GM19239 (cell line): ENCODE results near the gene TSGA10IP.
A peak's percentile ranks its signal among the peaks of the same experiment; 100 is the strongest.

ENCODE experiments used
- DNase-seq: peaks from one replicate; pipeline ENCODE4 v3.0.0; 2011; ENCODE audit warnings: low spot score; ENCODE audit not compliant: insufficient read length
- FAIRE-seq: peaks from 2 replicates; lab custom pipeline; 2011; peaks lifted over from hg19 to GRCh38; lab: Jason Lieb, UNC

The TSGA10IP gene

GRCh38 chr11:65972116-65972515 lies 26.8 kb downstream of the TSGA10IP start:
- DNase-seq: no peak
- FAIRE-seq: no peak

GRCh38 chr11:65973439-65974110 lies 28.3 kb downstream of the TSGA10IP start:
- DNase-seq (no peak), FAIRE-seq (no peak)

GRCh38 chr11:65975771-65976170 lies 30.5 kb downstream of the TSGA10IP start:
- DNase-seq: no peak
- no peak for FAIRE-seq

- no peak for DNase-seq
- no peak for FAIRE-seq
Observed at GRCh38 chr11:65976216-65977176, 31.2 kb downstream of the TSGA10IP start.

GRCh38 chr11:65977621-65978390 lies 32.5 kb downstream of the TSGA10IP start:
- no peak for DNase-seq
- no peak for FAIRE-seq

GRCh38 chr11:65978391-65979238 lies 33.3 kb downstream of the TSGA10IP start:
- no peak for DNase-seq
- no peak for FAIRE-seq

GRCh38 chr11:65979261-65979759 lies 34.0 kb downstream of the TSGA10IP start:
- no peak for FAIRE-seq

GRCh38 chr11:65981101-65981740 lies 35.9 kb downstream of the TSGA10IP start:
- no peak for FAIRE-seq
- no peak for DNase-seq

More at GRCh38 chr11:65979261-65979759, 34.0 kb downstream of the TSGA10IP start:
- no peak for DNase-seq

GRCh38 chr11:65981972-65982823 lies 36.9 kb downstream of the TSGA10IP start:
- FAIRE-seq (no peak), DNase-seq (no peak)

GRCh38 chr11:65982824-65983588 lies 37.7 kb downstream of the TSGA10IP start:
- no peak for DNase-seq

GRCh38 chr11:65983589-65983987 lies 38.3 kb downstream of the TSGA10IP start:
- no peak for DNase-seq
- no peak for FAIRE-seq

More at GRCh38 chr11:65982824-65983588, 37.7 kb downstream of the TSGA10IP start:
- FAIRE-seq: no peak

- no peak for DNase-seq
- no peak for FAIRE-seq
Observed at GRCh38 chr11:65987336-65987735, 42.1 kb downstream of the TSGA10IP start.

- peak; percentile 98 for FAIRE-seq
- DNase-seq: peak; percentile 89
Observed at GRCh38 chr11:65988791-65989592, 43.7 kb downstream of the TSGA10IP start.

GRCh38 chr11:65992056-65992455 lies 46.8 kb downstream of the TSGA10IP start:
- DNase-seq (no peak), FAIRE-seq (no peak)

- DNase-seq (no peak), FAIRE-seq (no peak)
Observed at GRCh38 chr11:65997286-65997685, 52.0 kb downstream of the TSGA10IP start.

GRCh38 chr11:66001942-66002647 lies 56.8 kb downstream of the TSGA10IP start, which contains the start of the genes BANF1 and EIF1AD:
BANF1 (plus strand) TSS chr11:66002503; CDS start chr11:66003251, 748 bp downstream.
EIF1AD (minus strand) TSS chr11:66002157; CDS start chr11:66000389, 1,768 bp downstream.
- FAIRE-seq: peak; percentile 94
- DNase-seq: peak; percentile 87
